Stimulated activated naive CD8-positive, alpha-beta T cell treated with anti-CD3 and anti-CD28 coated beads, Interleukin-15, Interleukin-2, amounts not matched to agents 100 ng/mL and 50 ng/mL, for 24 hours (primary cell): ENCODE measurements around the gene PRCP.

ENCODE experiments used
- H3K27ac Mint-ChIP-seq: one replicate; pipeline ENCODE4 v1.8.0; 2021; ENCODE audit warnings: mild to moderate bottlenecking, mixed read lengths
- H3K27me3 Mint-ChIP-seq: one replicate; pipeline ENCODE4 v1.8.0; 2021; ENCODE audit warnings: mixed read lengths
- H3K36me3 Mint-ChIP-seq: one replicate; pipeline ENCODE4 v1.8.0; 2021; ENCODE audit warnings: low read depth, mixed read lengths
- H3K4me1 Mint-ChIP-seq: one replicate; pipeline ENCODE4 v1.8.0; 2021; ENCODE audit warnings: low read depth, mixed read lengths
- H3K4me3 Mint-ChIP-seq: one replicate; pipeline ENCODE4 v1.8.0; 2021; ENCODE audit warnings: mild to moderate bottlenecking, mixed read lengths
- H3K9me3 Mint-ChIP-seq: one replicate; pipeline ENCODE4 v1.8.0; 2021; ENCODE audit warnings: mixed read lengths

Gene PRCP

GRCh38 chr11:82899186-82899820, 927 bp downstream of the PRCP start:
- peaks cover 80% of the 10 kb centered on the region for H3K4me1 Mint-ChIP-seq
- H3K27me3 Mint-ChIP-seq = no peaks in the 10 kb centered on the region
- H3K4me3 Mint-ChIP-seq = peak overlapping the region; percentile 97
- no peaks in the 10 kb centered on the region for H3K9me3 Mint-ChIP-seq
- peak overlapping the region; percentile 99 for H3K27ac Mint-ChIP-seq
- H3K36me3 Mint-ChIP-seq = peaks cover 17% of the 10 kb centered on the region

- peaks cover 72% of the 10 kb centered on the region for H3K4me1 Mint-ChIP-seq
- no peak overlapping the region for H3K27ac Mint-ChIP-seq
- no peaks in the 10 kb centered on the region for H3K27me3 Mint-ChIP-seq
- H3K36me3 Mint-ChIP-seq = peaks cover 13% of the 10 kb centered on the region
- H3K4me3 Mint-ChIP-seq = peak overlapping the region; percentile 52
- no peaks in the 10 kb centered on the region for H3K9me3 Mint-ChIP-seq
Measured at GRCh38 chr11:82898241-82898640, 2.0 kb downstream of the PRCP start.

- H3K4me1 Mint-ChIP-seq = peaks cover 61% of the 10 kb centered on the region
- H3K27ac Mint-ChIP-seq = no peak overlapping the region
- peaks cover 9% of the 10 kb centered on the region for H3K36me3 Mint-ChIP-seq
- no peaks in the 10 kb centered on the region for H3K27me3 Mint-ChIP-seq
- no peak overlapping the region for H3K4me3 Mint-ChIP-seq
- H3K9me3 Mint-ChIP-seq = no peaks in the 10 kb centered on the region
Measured at GRCh38 chr11:82896183-82896582, 4.0 kb downstream of the PRCP start.

- no peak overlapping the region for H3K4me3 Mint-ChIP-seq
- H3K9me3 Mint-ChIP-seq = no peaks in the 10 kb centered on the region
- peak overlapping the region; percentile 13 for H3K27ac Mint-ChIP-seq
- H3K4me1 Mint-ChIP-seq = peaks cover 57% of the 10 kb centered on the region
- peaks cover 9% of the 10 kb centered on the region for H3K36me3 Mint-ChIP-seq
- no peaks in the 10 kb centered on the region for H3K27me3 Mint-ChIP-seq
Measured at GRCh38 chr11:82895437-82896091, 4.7 kb downstream of the PRCP start.

DNA sequence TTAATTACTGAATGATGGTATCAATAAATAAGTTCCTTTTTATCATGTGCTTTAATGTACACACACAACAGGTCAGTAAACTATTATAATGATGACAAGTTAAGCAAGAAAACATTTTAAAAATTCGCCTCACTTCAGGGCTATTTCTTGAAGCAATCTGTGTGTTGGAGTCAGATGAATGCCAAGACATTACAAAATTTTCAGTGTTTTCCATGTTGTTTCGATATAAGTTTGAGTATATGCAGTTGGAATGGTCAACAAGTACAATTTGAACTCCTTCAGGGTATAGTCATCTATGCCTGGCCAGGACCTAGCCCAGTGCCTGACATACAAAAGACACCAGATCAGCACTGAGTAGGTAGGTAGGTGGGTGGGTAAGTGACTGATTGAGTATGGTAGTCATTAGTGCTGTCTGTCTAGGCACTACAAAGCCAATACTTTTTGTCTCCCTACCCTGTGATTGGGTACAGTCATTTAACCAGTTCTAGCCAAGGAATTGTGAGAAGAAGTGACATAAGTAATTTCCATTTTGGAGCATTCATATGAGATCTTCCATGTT, 7.5 kb downstream of the PRCP start:
- no peak overlapping the region for H3K27ac Mint-ChIP-seq

GRCh38 chr11:82890936-82891335, 9.3 kb downstream of the PRCP start:
- Mint-ChIP-seq H3K27ac (no peak overlapping the region), H3K4me3 (no peak overlapping the region), H3K4me1 (peaks cover 15% of the 10 kb centered on the region), H3K9me3 (no peaks in the 10 kb centered on the region), H3K27me3 (no peaks in the 10 kb centered on the region), H3K36me3 (peaks cover 8% of the 10 kb centered on the region)

More for the DNA sequence above, 7.5 kb downstream of the PRCP start:
- Mint-ChIP-seq H3K27me3 (no peaks in the 10 kb centered on the region), H3K4me3 (no peak overlapping the region), H3K9me3 (no peaks in the 10 kb centered on the region), H3K36me3 (peaks cover 9% of the 10 kb centered on the region), H3K4me1 (peaks cover 31% of the 10 kb centered on the region)

- Mint-ChIP-seq H3K27ac (no peak overlapping the region), H3K4me3 (no peak overlapping the region), H3K27me3 (no peaks in the 10 kb centered on the region), H3K4me1 (peaks cover 6% of the 10 kb centered on the region), H3K9me3 (no peaks in the 10 kb centered on the region), H3K36me3 (peaks cover 5% of the 10 kb centered on the region)
Measured at GRCh38 chr11:82890002-82890341, 10.3 kb downstream of the PRCP start.

GRCh38 chr11:82889133-82890001, 10.9 kb downstream of the PRCP start:
- Mint-ChIP-seq H3K4me3 (no peak overlapping the region), H3K27me3 (no peaks in the 10 kb centered on the region), H3K9me3 (no peaks in the 10 kb centered on the region), H3K4me1 (peaks cover 6% of the 10 kb centered on the region), H3K27ac (no peak overlapping the region), H3K36me3 (peaks cover 5% of the 10 kb centered on the region)

GRCh38 chr11:82883853-82884252, 16.4 kb downstream of the PRCP start:
- no peaks in the 10 kb centered on the region for H3K27me3 Mint-ChIP-seq
- H3K27ac Mint-ChIP-seq = no peak overlapping the region
- peaks cover 26% of the 10 kb centered on the region for H3K36me3 Mint-ChIP-seq
- no peak overlapping the region for H3K4me3 Mint-ChIP-seq
- no peaks in the 10 kb centered on the region for H3K4me1 Mint-ChIP-seq
- peaks cover 4% of the 10 kb centered on the region for H3K9me3 Mint-ChIP-seq

DNA sequence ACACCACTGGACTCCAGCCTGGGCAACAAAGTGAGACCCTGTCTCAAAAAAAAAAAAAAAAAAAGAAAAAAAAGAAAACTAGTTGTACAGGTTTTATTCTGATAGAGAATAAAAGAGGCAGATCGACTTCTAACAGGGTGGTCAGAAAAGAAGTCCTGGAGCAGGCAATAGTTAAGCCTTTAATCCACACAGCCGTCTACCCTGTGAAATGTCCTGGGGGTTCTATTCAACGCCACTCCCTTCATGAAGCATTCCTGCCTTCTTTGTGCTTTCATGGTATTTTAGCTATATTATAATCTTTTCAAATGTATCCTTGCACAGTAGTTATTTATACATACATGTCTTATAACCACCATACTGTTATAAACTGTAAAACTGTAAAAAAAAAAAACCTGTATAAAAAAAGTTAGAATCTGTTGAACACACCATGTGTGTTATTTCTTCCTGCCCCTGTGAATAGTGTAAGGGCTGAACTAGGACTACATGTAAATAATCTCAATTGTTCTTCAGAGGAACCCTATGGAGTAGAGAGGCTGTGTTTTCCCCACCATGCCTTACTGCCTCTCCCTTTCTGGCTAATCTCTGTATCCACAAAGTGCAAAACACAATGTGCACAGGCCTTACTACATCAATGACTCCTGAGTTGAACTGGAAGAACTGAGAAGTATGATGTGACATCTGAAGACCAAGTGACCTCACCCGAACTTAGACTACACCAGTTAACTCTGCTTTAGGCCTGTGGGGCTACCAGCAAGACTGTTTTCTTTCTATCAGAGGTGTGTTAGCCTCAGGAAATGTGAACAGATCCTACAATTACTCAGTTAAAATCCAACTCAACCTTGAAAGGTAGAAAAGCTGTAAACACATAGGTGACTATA, 25.3 kb downstream of the PRCP start:
- H3K36me3 Mint-ChIP-seq = peaks cover 21% of the 10 kb centered on the region
- peaks cover 32% of the 10 kb centered on the region for H3K4me1 Mint-ChIP-seq
- H3K4me3 Mint-ChIP-seq = no peak overlapping the region
- H3K9me3 Mint-ChIP-seq = peaks cover 10% of the 10 kb centered on the region
- H3K27me3 Mint-ChIP-seq = no peaks in the 10 kb centered on the region
- no peak overlapping the region for H3K27ac Mint-ChIP-seq

DNA sequence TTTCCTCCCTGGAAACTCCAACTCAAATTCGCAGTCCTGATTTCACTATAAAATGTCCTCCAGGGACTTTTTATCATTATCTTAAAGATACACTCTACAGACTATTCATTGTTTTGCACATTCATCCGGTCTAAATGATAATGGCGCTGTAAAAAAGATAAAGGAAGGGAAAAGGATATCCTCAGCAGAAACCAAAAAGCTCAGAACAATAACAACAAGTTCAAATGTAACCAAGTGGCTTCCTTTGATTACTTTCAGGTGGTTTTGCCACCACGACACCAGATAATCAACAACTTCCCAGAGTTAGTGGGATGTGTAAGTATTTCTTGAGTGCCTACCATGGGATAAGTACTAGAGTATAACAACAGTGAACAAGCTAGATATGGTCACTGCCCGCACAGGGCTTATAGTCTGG, 26.3 kb downstream of the PRCP start:
- no peak overlapping the region for H3K4me3 Mint-ChIP-seq
- H3K27ac Mint-ChIP-seq = peak overlapping the region; percentile 78
- peaks cover 16% of the 10 kb centered on the region for H3K36me3 Mint-ChIP-seq
- H3K27me3 Mint-ChIP-seq = no peaks in the 10 kb centered on the region
- peaks cover 6% of the 10 kb centered on the region for H3K9me3 Mint-ChIP-seq
- peaks cover 32% of the 10 kb centered on the region for H3K4me1 Mint-ChIP-seq

DNA sequence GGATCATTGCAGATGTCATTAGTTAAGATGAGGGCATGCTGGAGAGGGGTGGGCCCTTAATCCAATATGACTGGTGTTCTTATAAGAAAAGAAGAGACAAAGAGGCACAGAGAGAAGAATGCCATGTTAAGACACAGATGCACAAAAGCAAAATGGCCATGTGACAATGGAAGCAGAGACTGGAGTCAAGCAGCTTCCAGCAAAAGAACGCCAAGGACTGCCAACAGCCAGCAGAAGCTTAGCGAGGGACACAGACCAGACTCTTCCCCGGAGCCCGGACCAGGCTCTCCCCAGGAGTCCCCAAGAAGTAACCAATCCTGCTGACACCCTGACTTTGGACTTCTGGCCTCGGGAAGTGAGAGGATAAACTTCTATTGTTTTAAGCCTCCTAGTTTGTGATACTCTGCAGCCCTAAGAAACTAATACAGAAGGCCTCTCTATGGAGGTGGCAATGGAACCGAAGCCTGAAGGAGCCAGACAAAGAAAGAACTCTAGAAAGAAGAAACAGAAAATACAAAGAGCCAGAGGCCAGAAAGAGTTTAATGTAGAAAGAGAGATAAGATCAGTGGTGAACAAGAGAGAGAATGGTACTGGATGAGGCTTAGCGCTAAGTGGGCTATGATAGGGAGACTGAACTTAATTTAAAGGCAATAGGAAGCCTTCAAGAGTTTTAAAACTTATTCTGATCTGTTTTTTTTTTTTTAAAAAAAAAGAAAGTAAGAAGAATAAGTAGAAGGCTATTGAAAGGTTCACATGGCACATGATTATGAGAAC, 27.7 kb downstream of the PRCP start:
- Mint-ChIP-seq H3K4me1 (peaks cover 34% of the 10 kb centered on the region), H3K9me3 (peaks cover 6% of the 10 kb centered on the region), H3K36me3 (peaks cover 10% of the 10 kb centered on the region), H3K27ac (peak overlapping the region; percentile 27), H3K4me3 (no peak overlapping the region), H3K27me3 (no peaks in the 10 kb centered on the region)

GRCh38 chr11:82871646-82872045, 28.6 kb downstream of the PRCP start:
- Mint-ChIP-seq H3K27me3 (no peaks in the 10 kb centered on the region), H3K4me1 (peaks cover 38% of the 10 kb centered on the region), H3K4me3 (no peak overlapping the region), H3K27ac (no peak overlapping the region), H3K9me3 (peaks cover 2% of the 10 kb centered on the region), H3K36me3 (peaks cover 5% of the 10 kb centered on the region)

DNA sequence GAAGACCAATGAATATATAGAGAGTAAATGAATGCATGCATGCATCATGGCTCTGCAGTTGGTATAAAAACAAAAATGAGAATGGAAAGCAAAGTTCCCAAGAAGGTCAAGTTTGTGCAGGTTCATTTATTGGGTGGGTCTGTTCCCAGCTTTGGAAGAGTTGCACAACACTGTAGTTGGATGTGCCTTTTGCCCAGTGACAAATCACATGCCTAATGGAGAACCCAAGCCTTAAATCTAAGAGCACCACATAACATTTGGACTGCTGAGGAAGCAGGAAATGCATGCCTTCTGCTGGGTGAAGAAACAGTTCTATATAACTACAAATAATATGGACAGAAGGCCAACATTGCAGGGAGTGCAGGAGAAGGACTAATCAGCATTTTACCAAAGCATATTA, 30.6 kb downstream of the PRCP start:
- no peak overlapping the region for H3K27ac Mint-ChIP-seq
- no peaks in the 10 kb centered on the region for H3K9me3 Mint-ChIP-seq
- H3K36me3 Mint-ChIP-seq = no peaks in the 10 kb centered on the region
- peaks cover 26% of the 10 kb centered on the region for H3K4me1 Mint-ChIP-seq
- no peaks in the 10 kb centered on the region for H3K27me3 Mint-ChIP-seq
- H3K4me3 Mint-ChIP-seq = no peak overlapping the region
